ENCODE data around the gene C19orf38. TPM values are rescaled to one million over a fixed set of nuclear protein-coding genes. Genes with fewer than 3 reads are reported as not detected.

C19orf38 gene
- total RNA-seq, 2 experiments from 2014 or later = 1.4 to 1.7 TPM

Small RNAs within 50 kb of the gene (microRNA-seq; reads per million reads assigned to microRNA genes)
- gene MIR199A1 (ENCODE audit: borderline microRNAs expressed, borderline number of aligned reads, borderline replicate concordance) (not detected), gene MIR6793 (ENCODE audit: borderline microRNAs expressed, borderline number of aligned reads, borderline replicate concordance) (2.4 reads per million)

Other genes starting within 250 kb of the C19orf38 start
- 10 to 100 TPM; 89.3 to 94.6 TPM for gene SLC44A2, start 222.9 kb upstream of the C19orf38 start, total RNA-seq
- 100 to 1,000 TPM; 355 to 357 TPM for gene ILF3, start 194.1 kb upstream of the C19orf38 start, total RNA-seq
- 10 to 100 TPM; 43.1 to 47.4 TPM for gene QTRT1, start 147.0 kb upstream of the C19orf38 start, total RNA-seq
- gene DNM2, start 130.3 kb upstream of the C19orf38 start, total RNA-seq = 100 to 1,000 TPM; 171 to 173 TPM
- 10 to 100 TPM; 18.8 to 19.1 TPM for gene TMED1, start 12.2 kb upstream of the C19orf38 start, total RNA-seq
- 10 to 100 TPM; 75.0 to 78.3 TPM for gene CARM1, start 23.1 kb downstream of the C19orf38 start, total RNA-seq
- gene YIPF2, start 80.2 kb downstream of the C19orf38 start, total RNA-seq = 10 to 100 TPM; 25.6 to 28.4 TPM
- 10 to 100 TPM; 15.6 to 16.4 TPM for gene TIMM29, start 80.4 kb downstream of the C19orf38 start, total RNA-seq
- gene SMARCA4, start 112.6 kb downstream of the C19orf38 start, total RNA-seq = 100 to 1,000 TPM in 1 of 2 experiments, 10 to 100 TPM in 1; 97.8 to 101 TPM
- 10 to 100 TPM; 71.3 to 81.6 TPM for gene LDLR, start 241.0 kb downstream of the C19orf38 start, total RNA-seq